Thyroid gland (tissue), 4 donors: Measurements from ENCODE around the gene ZNF318. TPM values are rescaled to one million over a fixed set of nuclear protein-coding genes. Genes with fewer than 3 reads are reported as not detected.

ENCODE experiments used
- DNase-seq, 2 donors: peaks; one replicate each; pipeline ENCODE4 v3.0.0-alpha.2; 2019
- H3K27ac ChIP-seq, 3 donors: fragments of 200-600 bp; sonication (generic); 1 replicate in 2 of 3; 2 replicates in 1 of 3; pipeline ENCODE4 v1.5.1; 2016 to 2019; ENCODE audit warnings: mild to moderate bottlenecking in 1 of 3, moderate library complexity in 1 of 3
- H3K27me3 ChIP-seq: fragments of 200-600 bp; sonication (generic); one replicate; pipeline ENCODE4 v1.5.1; 2019
- H3K36me3 ChIP-seq, 2 donors: fragments of 200-600 bp; sonication (generic); one replicate each; pipeline ENCODE4 v1.5.1; 2016 to 2019
- H3K4me1 ChIP-seq, 2 donors: fragments of 200-600 bp; sonication (generic); one replicate each; pipeline ENCODE4 v1.5.1; 2017 to 2019
- H3K4me3 ChIP-seq, 3 donors: fragments of 200-600 bp; sonication (generic); replicated peaks in 1 of 3; 1 replicate in 2 of 3; 2 replicates in 1 of 3; pipeline ENCODE4 v1.5.1; 2016; ENCODE audit warnings: mild to moderate bottlenecking in 1 of 3
- H3K9me3 ChIP-seq: fragments of 200-600 bp; sonication (generic); one replicate; pipeline ENCODE4 v1.5.1; 2017
- CTCF ChIP-seq, 6 experiments: fragments of 200-600 bp in 3 of 6; fragments of 450-650 bp in 3 of 6; sonication (generic) in 3 of 6; IDR thresholded peaks; one replicate each; pipeline ENCODE4 v1.5.1; 2016 to 2019; ENCODE audit warnings: antibody characterized with exemption in 6 of 6, mild to moderate bottlenecking in 2 of 6, inconsistent platforms in 1 of 6, moderate library complexity in 1 of 6
- POLR2A ChIP-seq, 2 donors: fragments of 450-650 bp; IDR thresholded peaks; one replicate each; pipeline ENCODE4 v1.6.1; 2017; ENCODE audit warnings: antibody characterized with exemption in 2 of 2, mild to moderate bottlenecking in 2 of 2, moderate library complexity in 1 of 2
- WGBS, 2 donors: methylation state at CpG; one replicate each; pipeline ENCODE4 v1.1.5; 2017; 5-methylcytosine and 5-hydroxymethylcytosine counted together
- intact Hi-C: fragments of 100-400 bp; cut with DNase I; formaldehyde crosslinking; loops from one replicate; pipeline ENCODE4 v1.15.1; 2023
- total RNA-seq, 4 donors: library from RNA; depleted of rRNA; stranded (reverse); fragments of >200 nt; gene quantifications; one replicate each; pipeline ENCODE4 v1.2.3, GENCODE V29; 2016

Gene ZNF318
- total RNA-seq, 4 donors from 2014 or later: 32.4 to 84.6 (median 37.5) TPM

- 1% methylated on average over 27 to 43 of the region's 71 CpGs for whole genome bisulfite sequencing, 2 donors
- peak; percentile 53 to 59 for DNase-seq
- TF ChIP-seq POLR2A (IDR thresholded peaks at IDR 0.05): no peak
- no peak for TF ChIP-seq CTCF (IDR thresholded peaks at IDR 0.05)
- Histone ChIP-seq H3K27ac (peak overlapping the region; percentile 30 to 80 (median 68)), H3K4me1 (peaks cover 15 to 25% of the 10 kb centered on the region in 2 donors), H3K4me3 (peak overlapping the region; percentile 56 to 69 (median 68)), H3K27me3 (no peaks in the 10 kb centered on the region), H3K9me3 (no peaks in the 10 kb centered on the region), H3K36me3 (peaks cover 2 to 17% of the 10 kb centered on the region in 2 donors)
- intact Hi-C loops: loop anchor here (10.0 kb wide), 1 partner anchor 136 kb away; no protein-coding TSS in a partner anchor
Observed at GRCh38 chr6:43368259-43369160, 937 bp downstream of the ZNF318 start.

- H3K9me3 ChIP-seq: no peaks in the 10 kb centered on the region
- peak in 1 of 2 donors; percentile 31 for TF ChIP-seq POLR2A (IDR thresholded peaks at IDR 0.05)
- no peak for TF ChIP-seq CTCF (IDR thresholded peaks at IDR 0.05)
- DNase-seq: peak; percentile 65 to 68
- peak overlapping the region in 1 of 3 donors; percentile 56 for H3K4me3 ChIP-seq
- H3K27ac ChIP-seq: no peak overlapping the region
- peaks cover 15 to 25% of the 10 kb centered on the region in 2 donors for H3K4me1 ChIP-seq
- H3K36me3 ChIP-seq: peaks cover 13 to 28% of the 10 kb centered on the region in 2 donors
- intact Hi-C loops: loop anchor here (10.0 kb wide), 1 partner anchor 137 kb away; no protein-coding TSS in a partner anchor
- WGBS, 2 donors: 53 to 62% methylated on average over 9 of the region's 9 CpGs
- no peaks in the 10 kb centered on the region for H3K27me3 ChIP-seq
Observed at GRCh38 chr6:43367245-43367984, 2.0 kb downstream of the ZNF318 start.

- intact Hi-C loops: loop anchor here (10.0 kb wide), 1 partner anchor 144 kb away; no protein-coding TSS in a partner anchor
- no peak overlapping the region for H3K27ac ChIP-seq
- H3K27me3 ChIP-seq: no peaks in the 10 kb centered on the region
- no peaks in the 10 kb centered on the region for H3K9me3 ChIP-seq
- H3K4me1 ChIP-seq: peaks cover 0 to 4% of the 10 kb centered on the region in 2 donors
- H3K4me3 ChIP-seq: no peak overlapping the region
- whole genome bisulfite sequencing, 2 donors: 86 to 89% methylated on average over 2 of the region's 2 CpGs
- peak; percentile 13 to 23 for DNase-seq
- H3K36me3 ChIP-seq: peaks cover 28 to 49% of the 10 kb centered on the region in 2 donors
- TF ChIP-seq POLR2A (IDR thresholded peaks at IDR 0.05) (no peak), CTCF (IDR thresholded peaks at IDR 0.05) (peak in 1 of 6 experiments; percentile 9)
Observed at GRCh38 chr6:43361269-43361668, 8.2 kb downstream of the ZNF318 start.

GRCh38 chr6:43359831-43360230, 9.6 kb downstream of the ZNF318 start:
- H3K4me1 ChIP-seq: no peaks in the 10 kb centered on the region
- no peaks in the 10 kb centered on the region for H3K27me3 ChIP-seq
- H3K27ac ChIP-seq: no peak overlapping the region
- no peaks in the 10 kb centered on the region for H3K9me3 ChIP-seq
- H3K4me3 ChIP-seq: no peak overlapping the region
- peaks cover 39 to 58% of the 10 kb centered on the region in 2 donors for H3K36me3 ChIP-seq
- 90 to 94% methylated on average over 1 of the region's 1 CpG for WGBS, 2 donors
- intact Hi-C loops: loop anchor here (10.0 kb wide), 1 partner anchor 145 kb away; no protein-coding TSS in a partner anchor
- DNase-seq: no peak
- TF ChIP-seq POLR2A (IDR thresholded peaks at IDR 0.05): no peak
- TF ChIP-seq CTCF (IDR thresholded peaks at IDR 0.05): no peak
